ENCODE measurements around the gene MCTP2.
"Not testable (repeated sequence)": the region's sequence is repeated elsewhere in the genome, so short reads cannot be mapped to it uniquely, and the experiment has no call there.

MCTP2 gene

DNA sequence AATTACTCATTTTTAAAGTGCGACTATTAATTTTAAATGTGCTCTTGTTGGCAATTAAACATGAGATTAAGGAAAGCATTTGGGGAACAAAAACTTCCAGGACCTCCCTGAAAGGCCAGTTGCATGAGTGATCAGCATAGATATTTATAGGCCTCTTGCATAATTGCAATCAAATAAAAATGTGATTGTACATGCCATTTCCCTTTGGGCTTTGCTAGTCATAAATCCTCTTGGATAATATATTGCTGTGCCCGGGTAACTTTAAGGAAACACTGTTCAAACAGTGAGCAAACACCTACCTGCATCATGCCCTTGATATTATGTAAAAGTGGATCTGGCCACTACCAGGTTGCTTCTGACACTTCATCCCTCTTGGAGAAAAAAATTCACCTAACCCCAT is 239.1 kb downstream of the MCTP2 start:
- no peak for DNase-seq

DNA sequence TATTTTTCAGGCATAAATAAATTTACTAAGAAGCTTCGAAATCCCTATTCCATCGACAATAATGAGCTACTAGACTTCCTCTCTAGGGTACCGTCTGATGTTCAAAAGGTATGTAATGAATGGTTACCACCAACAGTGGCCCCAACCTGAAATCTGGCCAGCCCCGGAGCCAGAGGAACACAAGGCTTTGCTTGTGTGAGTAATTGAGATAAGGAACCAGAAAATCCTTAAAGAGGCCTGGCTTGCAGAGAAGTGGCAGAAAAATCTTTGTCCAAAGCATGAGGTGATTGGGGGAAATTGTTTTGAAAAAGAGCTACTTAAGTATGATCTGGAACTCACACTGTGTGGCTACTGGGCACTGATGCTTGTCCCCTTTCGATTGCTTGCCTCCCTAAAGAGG is 245.3 kb downstream of the MCTP2 start:
- DNase-seq = no peak

DNA sequence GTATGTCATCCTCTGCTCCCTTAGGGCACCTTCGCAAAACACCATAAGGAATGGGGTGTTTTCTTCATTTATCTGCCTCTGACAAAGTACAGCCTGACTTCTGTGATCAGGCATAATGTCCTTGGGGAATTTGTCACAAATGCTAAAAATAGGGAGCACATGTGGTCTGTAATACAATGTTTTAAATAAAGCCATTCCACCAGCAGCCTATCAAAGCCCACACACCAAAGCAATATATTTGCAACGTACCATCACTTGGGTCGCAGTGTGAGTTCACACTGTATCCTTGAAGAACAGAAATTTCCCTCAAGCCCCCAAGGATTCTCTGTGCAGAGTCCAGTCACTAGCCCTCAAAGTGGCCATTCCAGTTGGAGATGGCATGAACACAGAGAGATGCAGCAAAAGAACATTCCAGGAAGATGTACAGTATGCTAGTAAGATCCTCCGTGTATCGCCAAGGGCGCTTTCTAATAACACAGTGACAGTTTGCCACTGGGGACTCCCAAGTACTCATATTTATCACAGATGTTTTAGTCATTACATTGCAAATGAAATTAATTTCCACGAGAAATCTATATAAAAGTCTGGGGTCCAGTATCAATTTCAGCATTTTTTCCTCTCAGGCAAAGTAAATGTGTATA is 246.7 kb downstream of the MCTP2 start:
- no peak for DNase-seq

DNA sequence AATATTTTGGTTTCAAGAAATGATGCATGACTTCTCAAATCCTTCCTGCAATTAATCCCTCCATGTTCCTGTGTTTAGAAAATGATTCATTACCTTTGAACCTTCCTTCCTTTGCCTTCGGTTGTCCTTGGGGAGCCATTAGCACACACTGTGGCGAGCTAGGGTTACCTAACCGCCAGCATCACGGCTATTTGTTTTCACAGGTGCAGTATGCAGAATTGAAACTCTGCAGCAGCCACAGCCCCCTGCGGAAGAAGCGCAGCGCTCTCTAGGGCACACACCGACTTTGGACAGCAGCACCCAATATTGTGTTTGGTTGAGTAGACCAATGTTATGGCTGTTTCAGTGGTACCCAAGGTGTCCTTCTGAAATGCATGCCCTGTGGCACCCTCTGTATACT is 247.4 kb downstream of the MCTP2 start:
- no peak for DNase-seq

DNA sequence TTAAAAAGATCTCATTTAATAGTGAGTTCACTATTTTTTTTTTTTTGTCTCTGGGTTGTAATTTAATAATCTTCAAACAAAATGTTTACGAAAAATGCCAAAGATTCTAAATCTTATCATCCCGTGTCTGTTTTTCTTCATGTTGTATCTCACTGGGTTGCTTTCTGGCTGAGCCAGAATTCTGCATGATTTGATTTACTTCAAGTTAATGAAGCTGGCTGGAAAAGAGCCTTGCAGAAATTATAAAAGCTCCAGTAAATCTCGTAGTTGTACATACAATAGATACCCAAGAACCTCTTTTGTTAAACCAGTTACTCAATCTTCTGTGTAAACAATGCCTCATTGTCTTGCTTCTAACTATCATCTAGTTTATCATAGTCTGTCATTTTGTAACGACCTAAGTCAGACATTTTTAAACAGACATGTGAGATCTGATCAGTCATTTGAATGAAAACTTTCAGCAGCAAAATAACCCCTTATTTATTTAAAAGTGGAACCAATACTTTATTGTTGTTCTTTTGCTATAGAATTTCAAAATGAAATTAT is 249.0 kb downstream of the MCTP2 start:
- no peak for DNase-seq

DNA sequence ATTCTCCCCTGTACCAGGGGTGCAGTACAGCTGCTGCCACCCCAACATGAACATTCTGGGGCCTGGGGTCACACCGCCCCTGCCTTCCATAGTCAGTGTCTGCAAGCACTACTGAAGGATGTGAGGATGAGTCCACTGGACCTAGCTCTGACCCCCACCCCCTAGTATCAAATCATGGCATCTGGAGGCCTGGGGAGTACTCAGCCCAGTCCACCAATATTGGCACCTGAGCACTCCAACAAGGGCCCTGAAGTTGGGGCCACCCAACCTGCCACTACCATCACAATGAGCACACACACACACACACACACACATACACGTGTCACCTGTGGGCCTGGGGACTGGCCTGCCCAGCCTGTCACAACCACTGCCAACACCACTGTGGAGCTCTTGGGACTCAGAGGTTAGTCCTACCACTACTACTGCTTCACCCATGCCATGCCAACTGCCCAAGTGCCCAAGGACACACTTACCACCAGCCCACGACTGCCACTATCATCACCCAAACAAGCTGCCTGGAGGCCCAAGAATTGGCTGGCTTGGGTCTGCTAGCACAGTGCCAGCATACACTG is 253.9 kb downstream of the MCTP2 start:
- DNase-seq = no peak

DNA sequence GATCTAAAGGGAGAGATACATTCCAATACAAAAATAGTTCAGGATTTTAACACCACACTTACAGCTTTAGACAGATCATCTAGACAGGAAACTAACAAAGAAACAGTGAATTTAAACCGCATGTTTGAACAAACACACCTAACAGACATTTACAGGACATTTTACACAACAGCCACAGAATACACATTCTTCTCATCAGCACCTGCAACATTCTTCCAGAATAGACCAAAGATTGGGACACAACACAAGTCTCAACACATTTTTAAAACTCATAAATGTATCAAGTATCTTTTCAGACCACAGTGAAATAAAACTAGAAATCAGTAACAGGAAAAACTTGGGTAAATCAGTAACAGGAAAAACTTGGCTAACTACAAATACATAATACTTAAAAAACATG is 256.3 kb downstream of the MCTP2 start:
- DNase-seq = no peak

DNA sequence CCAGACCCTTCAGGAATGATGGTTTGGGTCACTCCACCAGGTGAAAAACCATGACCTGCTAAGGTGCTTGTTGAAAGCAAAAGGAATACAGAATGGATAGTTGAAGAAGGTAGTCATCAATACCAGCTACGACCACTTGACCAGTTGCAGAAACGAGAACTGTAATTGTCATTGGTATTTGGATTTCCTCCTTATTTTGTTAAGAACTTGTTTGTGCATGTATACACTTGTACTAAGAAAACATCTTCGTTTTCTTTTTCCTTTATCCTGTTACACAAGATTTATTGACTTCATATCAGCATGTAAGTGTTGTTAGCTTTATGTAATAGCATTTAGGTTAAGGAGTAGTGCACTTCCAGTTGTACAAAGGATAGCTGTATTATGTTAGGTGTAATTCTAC is 261.8 kb downstream of the MCTP2 start:
- DNase-seq = no peak

DNA sequence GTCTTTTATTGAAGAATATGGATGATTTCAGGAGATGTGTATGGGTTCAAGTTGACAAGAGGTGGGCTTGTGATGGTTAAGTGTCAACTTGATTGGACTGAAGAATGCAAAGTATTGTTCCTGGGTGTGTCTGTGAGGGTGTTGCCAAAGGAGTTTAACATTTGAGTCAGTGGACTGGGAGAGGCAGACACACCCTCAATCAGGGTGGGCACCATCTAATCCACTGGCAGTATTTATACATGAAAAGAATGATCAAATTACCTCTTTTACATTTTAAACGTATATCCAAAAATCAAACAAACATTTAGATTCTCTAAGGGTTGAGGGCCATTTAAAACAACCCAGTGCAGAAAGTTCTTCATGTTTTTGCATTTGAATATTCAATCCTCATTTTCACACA is 262.2 kb downstream of the MCTP2 start:
- DNase-seq = not testable (repeated sequence)

DNA sequence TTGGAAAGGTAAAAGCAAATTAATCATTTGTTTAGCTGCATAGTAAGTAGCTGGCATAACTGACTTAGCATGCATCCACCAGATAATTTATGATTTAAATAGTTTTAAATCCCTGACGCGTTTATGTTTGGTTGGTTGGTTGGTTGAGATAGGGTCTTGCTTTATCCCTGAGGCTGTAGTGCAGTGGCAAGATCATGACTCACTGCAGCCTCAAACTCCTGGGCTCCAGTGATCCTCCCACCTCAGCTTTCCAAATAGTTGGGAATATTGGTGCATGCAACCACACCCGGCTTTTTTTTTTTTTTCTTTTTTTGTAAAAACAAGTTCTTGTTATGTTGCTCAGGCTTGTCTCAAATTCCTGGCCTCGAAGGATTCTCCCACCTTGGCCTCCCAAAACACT is 263.4 kb downstream of the MCTP2 start:
- no peak for DNase-seq

DNA sequence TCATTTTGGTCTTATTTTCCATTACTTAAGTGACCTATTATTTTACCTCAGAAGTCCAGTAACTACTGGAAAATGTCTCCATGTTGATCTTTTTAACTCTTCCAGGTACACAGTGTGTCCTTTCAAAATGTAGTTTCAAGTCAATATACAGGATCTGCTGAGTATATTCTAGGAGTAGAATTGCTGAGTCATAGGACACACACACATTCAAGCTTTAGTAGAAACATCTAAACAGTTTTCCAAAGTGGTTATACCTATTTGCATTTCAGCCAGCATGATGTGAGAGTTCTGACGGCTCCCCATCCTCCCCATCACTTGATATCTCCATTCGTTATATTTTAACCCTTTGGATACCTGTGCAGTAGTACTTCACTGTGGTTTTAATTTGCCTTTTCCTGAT is 271.9 kb downstream of the MCTP2 start:
- DNase-seq = no peak

DNA sequence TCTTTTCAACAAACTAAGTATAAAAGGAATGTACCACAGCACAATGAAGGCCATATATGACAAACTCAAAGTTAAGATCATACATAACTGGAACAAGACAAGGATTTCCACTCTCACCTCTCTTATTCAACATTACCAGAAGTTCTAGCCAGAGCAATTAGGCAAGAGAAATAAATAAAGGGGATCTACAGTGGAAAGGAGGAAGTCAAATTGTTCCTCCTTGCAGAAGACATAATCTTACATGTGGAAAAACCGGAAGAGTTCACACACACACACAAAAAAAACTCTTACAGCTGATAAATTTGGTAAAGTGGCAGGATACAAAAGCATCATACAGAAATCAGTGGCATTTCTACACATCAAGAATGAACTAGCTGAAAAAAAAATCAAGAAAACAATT is 277.9 kb downstream of the MCTP2 start:
- no peak for DNase-seq

DNA sequence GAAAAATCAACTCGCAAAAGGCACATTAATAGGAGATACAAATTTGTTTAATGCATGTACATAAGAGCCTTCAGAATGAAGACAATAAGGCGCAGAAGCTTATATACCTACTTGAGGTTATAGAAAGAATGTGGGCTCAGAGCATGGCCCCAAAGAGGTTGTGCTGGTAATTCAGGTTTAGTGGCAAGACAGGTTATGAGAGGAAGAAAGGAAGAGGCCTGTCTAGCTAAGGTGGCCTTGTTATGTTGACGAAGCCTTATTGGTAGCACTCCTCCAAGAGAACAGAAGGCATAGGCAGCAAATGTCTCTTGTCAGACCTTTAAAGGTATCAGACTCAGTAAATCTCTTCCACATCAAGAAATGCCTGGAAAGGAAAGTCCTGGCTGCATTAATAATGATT is 290.8 kb downstream of the MCTP2 start:
- no peak for DNase-seq

DNA sequence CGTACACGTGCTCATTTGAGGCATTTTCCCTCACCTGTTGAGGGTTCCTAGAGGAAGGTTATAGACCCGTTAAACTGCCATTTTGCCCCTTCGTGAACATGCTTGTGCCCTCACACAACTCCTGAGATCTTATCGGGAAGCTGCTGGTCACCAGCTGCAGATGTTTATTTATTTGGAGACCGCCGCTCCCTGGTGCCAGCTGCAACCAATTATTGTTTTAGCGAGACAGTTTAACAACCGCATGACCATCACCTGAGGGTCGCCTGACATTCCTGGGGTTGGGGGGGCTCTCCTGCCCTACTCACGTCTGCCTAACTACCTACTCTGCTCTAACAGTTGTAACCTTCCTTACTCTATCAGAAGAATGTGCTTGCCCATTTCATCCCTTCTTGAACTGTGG is 292.5 kb downstream of the MCTP2 start:
- DNase-seq = no peak

DNA sequence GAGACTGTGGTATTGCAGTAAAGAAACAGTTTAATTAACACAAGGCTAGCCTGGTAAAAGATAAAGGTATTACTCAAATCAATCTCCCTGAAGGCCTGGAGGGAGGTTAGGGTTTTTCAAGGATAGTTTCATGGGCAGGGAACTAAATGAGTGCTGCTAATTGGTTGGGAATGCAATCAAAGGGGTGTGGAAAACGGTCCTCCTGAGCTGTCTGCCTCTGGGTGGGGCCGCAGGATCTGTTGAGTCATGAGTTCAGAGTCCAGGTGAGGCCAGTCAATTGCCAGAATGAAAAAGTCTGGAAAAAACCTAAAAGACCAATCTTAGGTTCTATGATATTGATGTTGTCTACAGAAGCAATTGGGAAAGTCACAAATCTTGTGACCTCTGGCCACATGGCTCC is 293.2 kb downstream of the MCTP2 start:
- DNase-seq = no peak

DNA sequence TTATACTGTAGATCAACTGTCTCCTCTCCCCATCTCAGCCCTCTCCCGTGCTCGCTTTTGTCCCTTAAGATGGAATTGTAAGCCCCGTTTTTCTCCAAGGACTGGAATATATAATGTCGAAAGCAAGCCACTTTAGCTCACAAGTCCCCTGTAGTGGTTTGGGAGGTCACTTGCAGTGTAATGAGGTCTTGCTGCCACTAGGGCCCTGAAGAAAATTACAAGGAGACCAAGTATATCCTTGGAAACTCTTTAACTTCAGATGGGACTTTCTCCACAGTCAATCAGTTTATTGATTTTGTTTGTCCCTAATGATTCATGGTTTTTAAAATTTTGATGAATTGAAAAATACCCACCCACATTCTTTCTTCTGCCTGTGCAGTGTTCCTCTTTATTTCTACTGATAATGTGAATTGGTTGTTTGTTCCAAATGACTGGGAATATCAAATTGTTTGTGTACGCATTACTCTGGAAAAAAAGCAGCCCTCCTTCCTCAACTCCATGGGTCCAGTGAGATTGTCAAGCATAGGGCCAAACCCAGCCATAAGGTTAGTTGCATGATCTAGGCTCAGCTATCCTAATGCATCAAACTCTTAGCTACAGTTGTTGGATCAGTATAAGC is 294.8 kb downstream of the MCTP2 start:
- no peak for DNase-seq

DNA sequence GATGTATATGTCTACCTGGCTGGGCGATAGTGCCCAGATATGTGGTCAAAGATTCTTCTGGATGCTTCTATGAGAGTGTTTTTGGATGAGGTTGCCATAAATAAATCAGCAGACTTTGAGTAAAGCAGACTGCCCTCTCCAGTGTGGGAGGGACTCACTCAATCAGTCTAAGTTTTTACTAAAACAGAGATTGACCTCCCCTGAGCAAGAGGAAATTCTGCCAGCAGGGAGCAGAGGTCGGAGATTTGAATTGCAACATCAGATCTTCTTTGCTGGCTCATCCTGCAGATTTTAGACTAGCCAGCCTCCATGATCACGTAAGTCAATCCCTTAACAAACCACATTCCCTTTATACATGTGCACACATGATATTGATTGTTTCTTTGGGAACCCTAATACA is 300.9 kb downstream of the MCTP2 start:
- no peak for DNase-seq

Data from stimulated activated CD4-positive, alpha-beta T cell treated with anti-CD3 and anti-CD28 coated beads, Interleukin-12 subunit alpha, Interleukin-12 subunit beta, amount 100 ng/mL, for 4 hours (primary cell).